GM12891 (cell line): ENCODE results near the gene RBM28.

ENCODE experiments used
- POLR2A ChIP-seq: IDR thresholded peaks from 2 replicates; pipeline ENCODE4 v1.6.1; 2011; ENCODE audit warnings: low read depth, low read length, control low read depth
- POLR2AphosphoS5 ChIP-seq: IDR thresholded peaks from 2 replicates; pipeline ENCODE4 v1.6.1; 2011; ENCODE audit warnings: low read depth, low read length, control low read depth

- TF ChIP-seq POLR2A (no peak), POLR2AphosphoS5 (no peak)
Observed at GRCh38 chr7:128357217-128357613, 13.5 kb upstream of the RBM28 start.
